Measurements from ENCODE around the gene TPRX1.
"Not testable (repeated sequence)": the region's sequence is repeated elsewhere in the genome, so short reads cannot be mapped to it uniquely, and the experiment has no call there.

TPRX1 gene

GRCh38 chr19:47803148-47803547 lies 1.2 kb downstream of the TPRX1 start:
- DNase-seq (ENCODE audit: low read depth); H3K4me3 ChIP-seq (ENCODE audit: low read depth, low read length): not testable (repeated sequence)

- no peak overlapping the region for H3K4me3 ChIP-seq (ENCODE audit: low read depth, low read length)
- no peak for DNase-seq (ENCODE audit: low read depth)
Measured at GRCh38 chr19:47802521-47803043, 1.8 kb downstream of the TPRX1 start.

- no peak overlapping the region for H3K4me3 ChIP-seq (ENCODE audit: low read depth, low read length)
- no peak for DNase-seq (ENCODE audit: low read depth)
Measured at GRCh38 chr19:47801270-47801669, 3.1 kb downstream of the TPRX1 start.

DNA sequence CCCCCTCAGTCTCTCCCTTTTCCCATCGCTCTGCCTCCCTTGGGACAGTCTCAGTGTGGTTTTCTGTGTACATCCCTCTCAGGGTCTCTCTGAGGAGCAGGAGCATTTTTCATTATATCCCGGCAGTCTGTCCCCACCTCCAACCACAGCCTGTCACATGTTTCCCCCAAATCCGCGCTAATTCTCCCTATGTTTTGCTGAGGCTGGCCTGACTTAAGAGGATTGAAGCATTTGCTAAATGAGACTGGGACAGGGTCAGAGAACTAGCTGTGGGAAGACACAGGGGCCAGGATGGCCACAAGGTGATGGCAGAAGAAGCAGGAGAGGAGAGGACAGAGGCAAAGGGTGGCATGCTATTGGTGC lies 5.5 kb downstream of the TPRX1 start:
- no peak overlapping the region for H3K4me3 ChIP-seq (ENCODE audit: low read depth, low read length)
- no peak for DNase-seq (ENCODE audit: low read depth)

GRCh38 chr19:47797996-47798903 lies 6.1 kb downstream of the TPRX1 start:
- no peak for DNase-seq (ENCODE audit: low read depth)
- H3K4me3 ChIP-seq (ENCODE audit: low read depth, low read length) = no peak overlapping the region

GRCh38 chr19:47796785-47797184 lies 7.6 kb downstream of the TPRX1 start:
- H3K4me3 ChIP-seq (ENCODE audit: low read depth, low read length) = no peak overlapping the region
- DNase-seq (ENCODE audit: low read depth) = no peak

DNA sequence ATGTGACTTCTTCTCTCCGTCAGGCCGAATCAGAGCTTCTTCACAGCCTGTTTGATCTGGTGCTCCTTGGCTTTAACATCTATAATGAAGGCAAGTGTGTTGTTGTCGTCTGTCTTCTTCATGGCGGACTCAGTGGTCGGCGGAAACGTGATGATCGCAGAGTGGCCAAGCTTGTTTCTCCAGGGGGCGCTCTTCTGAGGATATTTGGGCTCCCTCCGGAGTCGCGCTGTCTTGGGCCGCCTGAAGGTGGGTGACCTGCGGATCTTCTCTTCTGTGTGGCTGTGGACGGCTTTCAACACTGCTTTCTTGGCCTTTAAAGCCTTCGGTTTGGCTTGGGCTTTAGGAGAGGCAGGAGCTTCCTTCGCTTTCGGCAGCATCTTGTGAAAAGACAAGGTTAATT lies 9.8 kb downstream of the TPRX1 start:
- no peak for DNase-seq (ENCODE audit: low read depth)
- no peak overlapping the region for H3K4me3 ChIP-seq (ENCODE audit: low read depth, low read length)

- DNase-seq (ENCODE audit: low read depth) = no peak
- no peak overlapping the region for H3K4me3 ChIP-seq (ENCODE audit: low read depth, low read length)
Measured at GRCh38 chr19:47792616-47793015, 11.7 kb downstream of the TPRX1 start.

- H3K4me3 ChIP-seq (ENCODE audit: low read depth, low read length) = no peak overlapping the region
- no peak for DNase-seq (ENCODE audit: low read depth)
Measured at GRCh38 chr19:47790398-47790814, 13.9 kb downstream of the TPRX1 start.

DNA sequence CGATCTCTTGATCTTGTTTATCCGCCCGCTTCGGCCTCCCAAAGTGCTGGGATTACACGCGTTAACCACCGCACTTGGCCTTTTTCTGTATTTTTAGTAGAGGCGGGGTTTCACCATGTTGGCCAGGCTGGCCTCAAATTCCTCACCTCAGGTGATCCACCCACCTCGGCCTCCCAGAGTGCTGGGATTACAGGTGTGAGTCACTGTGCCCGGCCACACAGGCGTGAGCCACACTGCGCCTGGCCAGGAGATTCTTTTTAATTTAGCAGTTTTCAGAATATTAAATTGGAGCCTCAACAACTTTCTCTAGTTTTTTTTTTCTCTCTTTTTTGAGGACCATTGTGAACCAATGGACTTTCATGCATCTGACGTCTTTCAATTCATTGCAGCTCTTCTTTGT lies 14.5 kb downstream of the TPRX1 start:
- H3K4me3 ChIP-seq (ENCODE audit: low read depth, low read length); DNase-seq (ENCODE audit: low read depth): not testable (repeated sequence)

- not testable (repeated sequence) for DNase-seq (ENCODE audit: low read depth); H3K4me3 ChIP-seq (ENCODE audit: low read depth, low read length)
Measured at GRCh38 chr19:47787307-47787706, 17.0 kb downstream of the TPRX1 start.

- DNase-seq (ENCODE audit: low read depth) = no peak
- H3K4me3 ChIP-seq (ENCODE audit: low read depth, low read length) = no peak overlapping the region
Measured at GRCh38 chr19:47786566-47786965, 17.8 kb downstream of the TPRX1 start.

GRCh38 chr19:47781590-47782262 lies 22.6 kb downstream of the TPRX1 start:
- DNase-seq (ENCODE audit: low read depth) = no peak
- no peak overlapping the region for H3K4me3 ChIP-seq (ENCODE audit: low read depth, low read length)

- DNase-seq (ENCODE audit: low read depth) = no peak
- peak overlapping the region; percentile 93 for H3K4me3 ChIP-seq (ENCODE audit: low read depth, low read length)
Measured at GRCh38 chr19:47780215-47780551, 24.2 kb downstream of the TPRX1 start.

DNA sequence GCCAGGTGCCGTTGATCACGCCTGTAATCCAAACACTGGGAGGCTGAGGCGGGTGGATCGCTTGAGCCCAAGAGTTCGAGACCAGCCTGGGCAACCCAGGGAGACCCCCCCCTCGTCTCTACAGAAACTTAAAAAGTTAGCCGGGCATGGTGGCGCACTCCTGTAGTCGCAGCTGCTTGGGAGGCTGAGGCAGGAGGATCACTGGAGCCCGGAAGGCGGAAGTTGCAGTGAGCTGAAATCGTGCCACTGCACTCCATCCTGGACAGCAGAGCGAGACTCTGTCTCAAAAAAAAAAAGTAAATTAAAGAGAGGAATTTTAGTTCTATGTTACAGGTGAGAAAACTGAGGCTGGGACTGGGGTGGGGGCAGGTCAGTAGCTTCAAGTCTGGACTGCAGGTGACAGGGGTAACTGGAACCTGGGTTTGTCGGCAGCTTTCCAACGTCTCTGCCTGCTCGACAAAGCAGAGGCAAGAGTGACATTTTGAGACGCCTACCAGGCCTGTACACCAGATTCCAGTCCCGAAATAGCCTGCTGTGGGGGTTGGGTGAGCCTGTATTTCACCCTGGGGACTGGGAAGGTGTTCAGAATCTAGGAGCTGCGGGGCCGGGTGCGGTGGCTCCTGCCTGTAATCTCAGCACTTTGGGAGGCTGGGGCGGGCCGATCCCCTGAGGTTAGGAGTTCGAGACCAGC lies 24.7 kb downstream of the TPRX1 start:
- DNase-seq (ENCODE audit: low read depth) = no peak

DNA sequence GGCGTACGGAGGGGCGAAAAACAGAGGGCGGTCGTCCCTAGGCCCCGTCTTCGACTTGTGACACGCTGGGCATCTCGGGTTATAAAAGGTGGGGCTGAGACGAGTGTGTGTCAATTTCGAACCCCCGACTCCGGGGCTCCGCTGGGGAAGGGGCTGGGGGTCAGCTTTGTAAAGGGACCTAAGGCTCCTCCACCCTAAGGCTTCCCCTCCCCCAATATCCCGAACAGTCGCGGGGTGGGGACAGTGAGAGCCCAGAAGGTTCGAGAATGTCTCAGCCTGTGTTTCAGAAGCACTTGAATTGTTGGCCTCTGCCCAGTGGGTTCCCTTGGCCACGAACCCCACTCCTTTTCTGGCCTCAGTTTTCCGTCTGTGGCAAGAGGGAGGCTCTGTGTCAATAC lies 25.4 kb downstream of the TPRX1 start:
- H3K4me3 ChIP-seq (ENCODE audit: low read depth, low read length) = peak overlapping the region; percentile 93
- DNase-seq (ENCODE audit: low read depth) = no peak

More for the DNA sequence above, 24.7 kb downstream of the TPRX1 start:
- peak overlapping the region; percentile 93 for H3K4me3 ChIP-seq (ENCODE audit: low read depth, low read length)

- DNase-seq (ENCODE audit: low read depth) = no peak
- peak within 1 kb of the TSS; percentile 93 for H3K4me3 ChIP-seq (ENCODE audit: low read depth, low read length)
Measured at GRCh38 chr19:47778049-47778953, 26.1 kb downstream of the TPRX1 start, which contains the start of gene SELENOW. TSS of gene SELENOW (plus strand) at chr19:47778703. CDS start at chr19:47778786, 83 bp downstream.

DNA sequence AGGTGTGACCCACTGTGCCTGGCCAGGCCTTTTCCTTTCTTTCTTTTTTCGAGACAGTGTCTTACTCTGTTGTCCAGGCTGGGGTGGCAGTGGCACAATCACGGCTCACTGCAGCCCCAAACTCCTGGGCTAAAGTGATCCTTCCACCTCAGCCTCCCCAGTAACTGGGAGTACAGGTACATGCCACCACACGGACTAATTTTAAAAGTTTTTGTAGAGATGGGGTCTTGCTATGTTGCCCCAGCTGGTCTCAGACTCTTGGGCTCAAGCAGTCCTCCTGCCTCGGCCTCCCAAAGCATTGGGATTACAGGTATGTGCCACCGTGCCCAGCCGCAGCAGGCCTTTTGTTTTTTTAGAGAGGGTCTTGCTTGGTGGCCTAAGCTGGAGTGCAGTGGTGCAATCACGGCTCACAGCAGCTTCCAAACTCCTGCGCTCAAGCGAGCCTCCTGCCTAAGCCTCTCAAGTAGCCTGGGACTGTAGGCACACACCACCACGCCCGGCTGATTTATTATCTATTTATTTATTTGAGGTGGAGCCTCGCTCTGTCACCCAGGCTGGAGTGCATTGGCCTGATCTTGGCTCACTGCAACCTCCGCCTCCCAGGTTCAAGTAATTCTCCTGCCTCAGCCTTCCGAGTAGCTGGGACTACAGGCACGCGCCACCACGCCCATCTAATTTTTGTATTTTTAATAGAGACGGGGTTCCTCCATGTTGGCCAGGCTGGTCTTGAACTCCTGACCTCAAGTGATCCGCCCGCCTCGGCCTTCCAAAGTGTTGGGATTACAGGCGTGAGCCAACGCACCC lies 26.9 kb downstream of the TPRX1 start:
- not testable (repeated sequence) for DNase-seq (ENCODE audit: low read depth)
- H3K4me3 ChIP-seq (ENCODE audit: low read depth, low read length) = peak overlapping the region; percentile 93
